HepG2 (cell line): ENCODE data around the gene ZNF83. TPM values are rescaled to one million over a fixed set of nuclear protein-coding genes. Genes with fewer than 3 reads are reported as not detected.

Experiments used
- ATAC-seq: fragments of 200-7000 bp; cut with Tn5 transposase; 3 replicates; pipeline ENCODE4 v1.9.1; 2020; ENCODE audit warnings: mild to moderate bottlenecking, moderate library complexity
- BruUV-seq: library from RNA; stranded (reverse); fragments of 400-500 nt; replicated peaks from 2 replicates; lab custom pipeline; 2021; lab: Mats Ljungman, UMichigan
- CTCF ChIA-PET: fragments of 300-600 bp; formaldehyde crosslinking; extraction: SDS; loops from one replicate; lab custom pipeline; 2021; ENCODE audit warnings: low total read pairs, inconsistent platforms, low intra/inter-chr PET ratio; lab: Yijun Ruan, JAX
- POLR2A ChIA-PET: fragments of 350-600 bp; sonication (Branson Sonifier 250); formaldehyde crosslinking; loops from one replicate; lab custom pipeline; 2020; ENCODE audit warnings: antibody characterized with exemption, inconsistent platforms; lab: Yijun Ruan, JAX
- DNase-seq: peaks from one replicate; pipeline ENCODE4 v3.0.0-alpha.2; 2015; ENCODE audit warnings: low spot score
- FAIRE-seq: peaks from 3 replicates; lab custom pipeline; 2011; peaks lifted over from hg19 to GRCh38; lab: Jason Lieb, UNC
- H2AFZ ChIP-seq: one replicate; pipeline ENCODE4 v1.6.1; 2011; ENCODE audit warnings: low read length, inconsistent platforms
- H3K27ac ChIP-seq: fragments of 300-600 bp; 3 replicates; pipeline ENCODE4 v1.8.0; 2011; ENCODE audit warnings: mixed run types, mild to moderate bottlenecking, mixed read lengths, low read length, inconsistent platforms; ENCODE audit not compliant: insufficient read depth; ENCODE audit errors: extremely low read length
- H3K27me3 ChIP-seq, 2 experiments: fragments of 200-600 bp in 1 of 2; 2 replicates in 1 of 2; 3 replicates in 1 of 2; pipeline versions ENCODE4 v1.6.0 to v1.8.0; 2011; ENCODE audit warnings: low read length in 2 of 2, mild to moderate bottlenecking in 2 of 2, moderate library complexity in 2 of 2, inconsistent platforms in 1 of 2; ENCODE audit not compliant: insufficient read depth in 2 of 2, control insufficient read depth in 1 of 2
- H3K36me3 ChIP-seq, 2 experiments: fragments of 200-600 bp in 1 of 2; replicated peaks in 1 of 2; 2 replicates in 1 of 2; 3 replicates in 1 of 2; pipeline versions ENCODE4 v1.5.1 to v1.8.0; 2011; ENCODE audit warnings: low read length in 2 of 2, inconsistent platforms in 1 of 2; ENCODE audit not compliant: insufficient read depth in 2 of 2, control insufficient read depth in 1 of 2
- H3K4me1 ChIP-seq: 2 replicates; pipeline ENCODE4 v1.5.1; 2012; ENCODE audit warnings: low read length, inconsistent platforms; ENCODE audit not compliant: insufficient read depth
- H3K4me2 ChIP-seq: 2 replicates; pipeline ENCODE4 v1.6.0; 2011; ENCODE audit warnings: low read depth, low read length, inconsistent platforms
- H3K4me3 ChIP-seq, 3 experiments: fragments of 200-600 bp in 1 of 3; sonication (generic), shearing (Covaris generic) in 1 of 3; replicated peaks in 1 of 3; 2 replicates each; pipeline ENCODE4 v1.5.1; 2011 to 2016; ENCODE audit warnings: low read length in 3 of 3, inconsistent platforms in 2 of 3, low read depth in 2 of 3, mild to moderate bottlenecking in 2 of 3, control low read depth in 1 of 3, mixed read lengths in 1 of 3; ENCODE audit not compliant: insufficient read depth in 1 of 3
- H3K79me2 ChIP-seq: one replicate; pipeline ENCODE4 v1.6.1; 2011; ENCODE audit warnings: low read length, inconsistent platforms; ENCODE audit not compliant: insufficient read depth
- H3K9ac ChIP-seq: 2 replicates; pipeline ENCODE4 v1.6.0; 2011; ENCODE audit warnings: mild to moderate bottlenecking, low read depth, low read length, inconsistent platforms; ENCODE audit not compliant: insufficient read depth
- H3K9me3 ChIP-seq: 2 replicates; pipeline ENCODE4 v1.5.1; 2012; ENCODE audit warnings: mild to moderate bottlenecking, low read length
- H4K20me1 ChIP-seq: 2 replicates; pipeline ENCODE4 v1.6.0; 2011; ENCODE audit warnings: inconsistent platforms, mild to moderate bottlenecking, low read length, moderate library complexity; ENCODE audit not compliant: insufficient read depth
- HNRNPUL1 ChIP-seq: fragments of 200-400 bp; formaldehyde crosslinking; IDR thresholded peaks from 2 replicates; pipeline ENCODE4 v1.6.1; 2017; ENCODE audit warnings: low read depth, mild to moderate bottlenecking, low read length, moderate library complexity
- MATR3 ChIP-seq: sonication (generic); formaldehyde crosslinking; IDR thresholded peaks from 2 replicates; pipeline ENCODE4 v1.4.0; 2020; ENCODE audit warnings: missing genetic modification reagents
- MEF2D ChIP-seq: sonication (generic); formaldehyde crosslinking; IDR thresholded peaks from 2 replicates; pipeline ENCODE4 v1.5.1; 2020; ENCODE audit warnings: mild to moderate bottlenecking, missing genetic modification reagents
- NFE2L2 ChIP-seq: fragments of 150-350 bp; IDR thresholded peaks from 2 replicates; pipeline ENCODE4 v1.6.1; 2014; ENCODE audit warnings: low read length
- SIN3A ChIP-seq: IDR thresholded peaks from 2 replicates; pipeline ENCODE4 v1.6.1; 2011; ENCODE audit warnings: low read depth, mild to moderate bottlenecking, control low read depth, low read length, borderline replicate concordance
- ZNF253 ChIP-seq: sonication (generic); formaldehyde crosslinking; IDR thresholded peaks from 2 replicates; pipeline ENCODE4 v1.8.0; 2022; ENCODE audit warnings: mild to moderate bottlenecking, missing genetic modification reagents, borderline replicate concordance
- ZNF451 ChIP-seq: sonication (generic); formaldehyde crosslinking; IDR thresholded peaks from 2 replicates; pipeline ENCODE4 v1.5.0; 2020; ENCODE audit warnings: mild to moderate bottlenecking, missing genetic modification reagents
- ZNF562 ChIP-seq: sonication (generic); formaldehyde crosslinking; IDR thresholded peaks from 2 replicates; pipeline ENCODE4 v1.8.0; 2022; ENCODE audit warnings: missing genetic modification reagents, borderline replicate concordance
- ZNF670 ChIP-seq: sonication (generic); formaldehyde crosslinking; IDR thresholded peaks from 2 replicates; pipeline ENCODE4 v1.8.0; 2022; ENCODE audit warnings: mild to moderate bottlenecking, missing genetic modification reagents, borderline replicate concordance
- WGBS: methylation state at CpG from one replicate; pipeline ENCODE4 v1.1.6; 2017; ENCODE audit warnings: low lambda C conversion rate; 5-methylcytosine and 5-hydroxymethylcytosine counted together
- in situ Hi-C: cut with HindIII; loops from 2 replicates; pipeline ENCODE4 v1.10.0; 2017; ENCODE audit warnings: low pct_unique_long_range_greater_than_20kb; ENCODE audit not compliant: extremely low pct_ligation_motif_present
- intact Hi-C: fragments of 100-400 bp; cut with micrococcal nuclease; formaldehyde crosslinking; loops from one replicate; pipeline ENCODE4 v1.10.0; 2022; ENCODE audit not compliant: unreplicated experiment
- polyA plus RNA-seq, 8 experiments: library from polyadenylated mRNA; depleted of rRNA in 3 of 8; stranded (reverse) in 7 of 8; unstranded in 1 of 8; fragments of >200 nt; fragmentation: Illumina TruSeq in 4 of 8; extraction: Trizol in 4 of 8; gene quantifications; 2 replicates each; pipeline versions ENCODE4 v1.2.1 to v1.2.3, GENCODE V29; 2011 to 2016; ENCODE audit warnings: low read depth in 4 of 8, missing spikeins in 1 of 8, mixed read lengths in 1 of 8; ENCODE audit not compliant: insufficient read depth in 1 of 8
- total RNA-seq, 5 experiments: library from RNA; depleted of rRNA; stranded (reverse); fragments of >200 nt; fragmentation: Illumina TruSeq; extraction: Trizol; gene quantifications; 2 replicates each; pipeline ENCODE4 v1.2.3, GENCODE V29; 2016; ENCODE audit warnings: low read depth in 1 of 5

Gene ZNF83
- total and polyA plus RNA-seq, 2 of the 13 experiments (the other 11 are each of a cell fraction or from before 2014, with no cell fraction given), result 20.4 to 44.5 TPM

DNA sequence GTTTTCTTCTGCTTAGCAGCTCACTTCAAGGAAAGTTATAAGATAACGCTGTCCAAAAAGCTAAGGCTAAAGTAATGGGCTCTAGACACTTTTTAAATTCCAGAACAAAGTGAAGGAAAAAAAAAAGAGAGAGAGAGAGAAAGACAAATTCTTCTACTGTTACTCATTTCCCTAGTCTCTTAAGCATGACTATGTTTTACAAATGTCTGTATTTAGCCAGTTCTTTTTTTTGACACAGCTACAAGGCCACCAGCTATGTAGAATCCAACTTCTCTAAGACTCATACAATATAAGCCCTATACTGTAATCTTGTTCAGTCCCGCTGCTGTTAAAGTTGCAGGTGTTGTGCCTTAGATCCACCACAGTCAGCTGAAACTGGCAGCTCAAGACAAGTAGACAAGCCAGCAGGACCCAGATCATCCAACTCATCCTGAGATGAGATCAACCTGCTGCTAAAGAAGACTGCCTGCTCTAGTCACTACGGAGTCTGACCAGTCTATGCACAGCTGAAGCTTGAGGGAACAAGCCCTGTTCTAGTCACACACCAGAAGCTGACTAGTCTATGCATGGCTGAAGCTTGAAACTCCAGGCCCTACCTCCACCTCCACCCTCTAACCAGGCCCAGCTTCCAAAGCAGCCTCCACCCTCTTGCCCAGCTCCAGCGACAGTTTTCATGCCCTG is 10.3 kb upstream of the ZNF83 start:
- no peaks in the 10 kb centered on the region for H4K20me1 ChIP-seq
- H3K4me1 ChIP-seq, result no peaks in the 10 kb centered on the region
- WGBS, result 50% methylated on average over 4 of the region's 4 CpGs
- no peak overlapping the region for H3K27ac ChIP-seq
- POLR2A ChIA-PET, result no interaction called here
- FAIRE-seq (no peak), DNase-seq (no peak), ATAC-seq (no peak)
- H3K9ac ChIP-seq, result no peak overlapping the region
- in situ Hi-C loops, result no loop called here
- no peak overlapping the region for H3K4me2 ChIP-seq
- BruUV-seq, result no TSS peak
- intact Hi-C loops, result no loop called here
- peaks cover 52% of the 10 kb centered on the region for H3K9me3 ChIP-seq
- TF ChIP-seq MEF2D (CRISPR knock-in tag) (no peak), ZNF562 (CRISPR knock-in tag) (no peak)
- H3K36me3 ChIP-seq, result peaks cover 0 to 17% of the 10 kb centered on the region in 2 experiments; a peak in 2 of 5 replicates
- no peak overlapping the region for H2AFZ ChIP-seq
- no peaks in the 10 kb centered on the region for H3K27me3 ChIP-seq
- CTCF ChIA-PET, result no interaction called here
- H3K4me3 ChIP-seq, result no peak overlapping the region
- H3K79me2 ChIP-seq, result no peaks in the 10 kb centered on the region

- CTCF ChIA-PET, result no interaction called here
- FAIRE-seq (no peak), DNase-seq (no peak), ATAC-seq (no peak)
- 50% methylated on average over 1 of the region's 1 CpG for WGBS
- BruUV-seq, result no TSS peak
- Histone ChIP-seq H3K9me3 (peaks cover 45% of the 10 kb centered on the region), H3K4me3 (no peak overlapping the region), H3K4me1 (no peaks in the 10 kb centered on the region), H2AFZ (no peak overlapping the region), H3K27me3 (no peaks in the 10 kb centered on the region), H3K36me3 (peaks cover 0 to 5% of the 10 kb centered on the region in 2 experiments; a peak in 1 of 5 replicates), H3K4me2 (no peak overlapping the region), H3K27ac (no peak overlapping the region), H3K9ac (no peak overlapping the region), H4K20me1 (no peaks in the 10 kb centered on the region), H3K79me2 (no peaks in the 10 kb centered on the region)
- POLR2A ChIA-PET, result no interaction called here
- intact Hi-C loops (no loop called here), in situ Hi-C loops (no loop called here)
- TF ChIP-seq MATR3 (CRISPR knock-in tag), result no peak
- no peak for TF ChIP-seq ZNF253 (CRISPR knock-in tag)
- TF ChIP-seq ZNF451 (CRISPR knock-in tag), result no peak
- no peak for TF ChIP-seq HNRNPUL1
- no peak for TF ChIP-seq ZNF670 (CRISPR knock-in tag)
- TF ChIP-seq SIN3A, result no peak
- TF ChIP-seq NFE2L2, result no peak
These were observed 8.5 kb upstream of the ZNF83 start for GRCh38 chr19:52646571-52647217.
